HG03060 (cell line): Measurements from ENCODE around the gene C1QTNF1.
"Not testable (repeated sequence)": the region's sequence is repeated elsewhere in the genome, so short reads cannot be mapped to it uniquely, and the experiment has no call there.

Experiments used
- ATAC-seq: cut with Tn5 transposase; IDR thresholded peaks from one replicate; pipeline ENCODE4 v1.9.1; 2021; ENCODE audit warnings: low read depth, moderate number of reproducible peaks; ENCODE audit not compliant: unreplicated experiment

C1QTNF1 gene

DNA sequence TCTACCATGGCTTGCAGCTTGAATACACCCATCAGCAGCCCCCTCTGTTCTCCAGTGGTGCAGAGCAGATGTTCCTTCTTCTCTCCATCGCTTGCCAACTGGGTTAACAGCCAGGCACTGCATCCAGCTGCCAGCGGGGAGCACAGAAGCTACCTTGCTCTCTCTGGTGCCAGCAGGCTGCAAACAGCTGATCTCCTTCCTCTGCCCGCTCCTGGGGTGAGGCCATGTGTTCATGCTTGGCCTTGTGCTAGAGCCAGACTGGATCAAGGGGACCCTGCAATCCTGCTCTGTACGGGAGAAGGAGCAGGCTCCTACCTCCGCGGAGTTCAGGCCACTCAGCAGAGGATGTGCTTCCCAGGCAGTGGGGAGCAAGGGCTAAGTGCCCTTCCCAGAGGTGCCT is 26.6 kb downstream of the C1QTNF1 start:
- no peak for ATAC-seq

DNA sequence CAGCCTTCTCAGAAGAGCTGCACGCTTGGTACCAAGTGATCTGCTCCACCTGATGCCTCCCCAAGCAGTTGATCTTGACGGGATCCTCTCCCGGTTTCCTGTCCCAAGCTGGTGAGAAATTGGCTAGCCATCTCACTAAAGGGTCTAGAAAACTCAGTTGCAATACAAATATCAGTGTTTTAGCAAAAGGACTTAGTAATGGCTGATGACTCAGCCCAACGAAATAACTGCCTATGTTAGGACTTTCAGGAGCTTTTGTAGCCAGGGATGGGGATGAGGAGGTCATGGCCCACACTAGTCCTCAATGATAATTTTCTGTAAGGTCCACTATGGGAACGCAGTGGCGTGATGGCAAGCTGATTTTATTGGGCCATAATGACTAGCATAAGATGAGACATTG is 27.3 kb downstream of the C1QTNF1 start:
- no peak for ATAC-seq

DNA sequence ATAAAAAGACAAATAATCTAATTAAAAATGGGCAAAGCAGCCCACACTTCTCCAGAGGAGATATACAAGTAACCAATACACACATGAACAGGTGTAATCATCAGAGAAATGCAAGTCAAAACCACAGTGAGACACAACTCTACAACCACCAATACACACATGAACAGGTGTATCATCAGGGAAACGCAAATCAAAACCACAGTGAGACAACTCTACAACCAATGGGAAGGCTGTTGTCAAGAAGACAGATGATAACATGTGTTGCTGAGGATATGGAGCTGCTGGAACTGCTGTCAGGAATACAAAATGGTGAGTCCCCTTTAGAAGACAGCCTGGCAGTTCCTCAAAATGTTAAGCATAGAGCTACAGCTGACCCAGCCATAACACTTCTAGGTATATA is 28.2 kb downstream of the C1QTNF1 start:
- ATAC-seq, result no peak

DNA sequence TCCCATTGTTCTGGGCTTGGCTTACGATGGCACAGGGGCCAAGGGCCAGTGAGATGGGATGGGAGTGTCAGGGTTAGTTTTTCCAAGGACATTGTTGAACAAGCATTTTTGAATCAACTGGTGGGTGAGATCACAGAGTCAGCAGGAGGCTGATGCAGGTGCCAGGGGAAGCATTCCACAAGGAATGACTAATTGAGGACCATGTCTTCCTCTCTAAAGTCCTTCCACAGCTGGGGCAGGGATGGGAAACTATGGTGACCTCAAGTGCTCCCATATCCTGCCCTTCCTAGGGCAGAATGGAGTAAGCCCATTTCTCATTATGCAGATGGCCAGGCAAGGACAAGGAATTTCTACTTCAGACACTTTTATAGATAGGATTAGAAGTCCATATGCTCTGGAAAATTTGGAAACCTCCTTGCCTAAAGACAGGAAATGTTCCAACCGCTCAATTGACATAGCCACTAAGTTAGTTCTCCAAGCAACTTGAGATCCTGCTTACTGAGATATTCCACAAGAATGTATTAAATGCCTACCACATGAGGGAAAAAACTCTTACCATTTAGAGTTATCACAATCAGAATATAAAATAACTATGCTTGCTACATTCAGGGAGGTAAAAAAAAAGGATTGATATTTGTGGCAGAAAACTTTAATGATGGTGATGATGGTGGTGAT is 29.4 kb downstream of the C1QTNF1 start:
- ATAC-seq, result no peak

DNA sequence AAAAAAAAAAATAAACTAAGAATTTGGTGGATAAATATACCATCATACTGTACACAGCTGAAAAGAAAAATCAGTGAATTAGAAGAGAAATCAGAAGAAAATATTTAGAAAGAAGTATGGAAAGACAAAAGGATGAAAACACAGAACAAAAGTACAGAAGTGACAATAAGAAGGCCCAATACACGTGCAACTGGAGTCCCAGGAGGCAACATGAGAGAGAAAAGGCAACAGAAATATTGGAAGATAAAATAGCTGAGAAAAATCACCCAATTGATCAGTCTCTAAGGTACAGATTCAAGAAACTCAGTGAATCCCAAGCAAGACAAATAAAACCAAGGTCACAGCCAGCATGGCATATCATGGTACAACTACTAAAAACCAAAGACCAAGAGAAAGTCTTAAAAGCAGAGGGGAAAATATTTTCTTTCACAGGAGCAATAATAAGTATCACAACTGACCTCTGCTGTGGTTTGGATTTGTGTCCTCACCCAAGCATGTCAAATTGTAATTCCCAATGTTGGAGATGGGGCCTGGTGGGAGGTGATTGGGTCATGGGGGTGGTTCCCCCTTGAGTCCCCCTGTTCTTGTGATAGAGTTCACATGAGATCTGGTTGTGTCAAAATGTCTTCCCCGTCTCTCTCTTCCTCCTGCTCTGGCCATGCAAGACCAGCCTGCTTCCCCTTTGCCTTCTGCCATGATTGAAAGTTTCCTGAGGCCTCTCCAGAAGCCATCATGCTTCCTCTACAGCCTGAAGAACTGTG is 30.4 kb downstream of the C1QTNF1 start:
- ATAC-seq, result no peak

DNA sequence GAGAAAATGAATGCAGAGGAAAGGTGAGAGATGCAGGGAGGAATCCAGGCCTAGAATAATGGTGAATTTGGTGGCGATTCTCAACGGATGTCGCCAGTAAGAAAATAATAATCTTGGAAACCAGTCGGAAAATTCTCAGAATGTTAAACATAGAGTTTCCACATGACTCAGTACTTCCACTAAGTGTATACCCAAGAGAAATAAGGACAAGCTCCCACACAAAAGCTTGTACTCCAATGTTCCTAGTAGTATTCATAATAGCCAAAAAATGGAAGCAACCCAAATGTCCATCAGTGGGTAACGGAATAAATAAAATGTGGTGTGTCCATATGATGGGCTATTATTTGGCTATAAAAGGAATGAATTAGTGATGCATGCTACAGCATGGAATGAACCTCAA is 31.2 kb downstream of the C1QTNF1 start:
- ATAC-seq, result no peak

DNA sequence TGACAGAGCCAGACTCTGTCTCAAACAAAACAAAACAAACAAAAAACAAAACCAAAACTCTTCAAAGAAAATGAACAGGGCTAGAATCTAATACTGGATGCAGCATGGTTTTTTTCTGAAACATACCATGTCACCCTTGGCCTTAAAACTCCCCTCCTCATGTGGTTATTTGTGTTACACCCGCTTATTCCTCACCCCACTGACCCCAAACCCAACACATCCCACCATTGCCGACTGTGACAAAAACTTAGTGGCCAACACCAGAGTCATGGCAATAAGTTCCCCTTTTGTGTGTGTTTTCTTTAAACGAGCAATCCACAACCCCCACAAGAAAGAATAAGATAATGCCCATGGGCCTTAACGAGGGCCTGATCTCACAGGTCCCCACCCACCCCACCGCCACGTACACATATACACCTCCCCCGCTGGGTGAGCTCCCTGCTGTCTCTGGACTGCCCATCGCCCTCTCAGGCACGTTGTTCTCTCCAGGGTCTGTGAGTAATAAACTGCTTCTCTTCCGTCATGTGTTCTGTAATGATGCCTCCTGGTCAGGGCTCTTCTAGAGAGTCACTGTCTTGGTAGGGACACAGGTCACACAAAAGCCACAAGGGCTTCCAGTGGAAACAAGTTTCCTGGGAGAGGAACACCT is 33.9 kb downstream of the C1QTNF1 start:
- no peak for ATAC-seq

DNA sequence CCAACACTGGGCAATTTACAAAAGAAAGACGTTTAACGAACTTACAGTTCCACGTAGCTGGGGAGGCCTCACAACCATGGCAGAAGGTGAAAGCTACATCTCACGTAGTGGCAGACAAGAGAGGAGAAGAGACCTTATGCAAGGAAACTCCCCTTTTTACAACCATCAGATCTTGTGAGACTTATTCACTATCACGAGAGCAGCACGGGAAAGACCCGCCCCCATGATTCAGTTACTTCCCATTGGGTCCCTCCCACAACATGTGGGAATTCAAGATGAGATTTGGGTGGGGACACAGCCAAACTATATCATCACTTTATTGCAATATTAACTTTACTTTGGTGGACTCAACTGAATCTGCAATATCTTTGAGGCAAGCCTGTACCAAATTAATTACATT is 38.7 kb downstream of the C1QTNF1 start:
- ATAC-seq, result no peak

DNA sequence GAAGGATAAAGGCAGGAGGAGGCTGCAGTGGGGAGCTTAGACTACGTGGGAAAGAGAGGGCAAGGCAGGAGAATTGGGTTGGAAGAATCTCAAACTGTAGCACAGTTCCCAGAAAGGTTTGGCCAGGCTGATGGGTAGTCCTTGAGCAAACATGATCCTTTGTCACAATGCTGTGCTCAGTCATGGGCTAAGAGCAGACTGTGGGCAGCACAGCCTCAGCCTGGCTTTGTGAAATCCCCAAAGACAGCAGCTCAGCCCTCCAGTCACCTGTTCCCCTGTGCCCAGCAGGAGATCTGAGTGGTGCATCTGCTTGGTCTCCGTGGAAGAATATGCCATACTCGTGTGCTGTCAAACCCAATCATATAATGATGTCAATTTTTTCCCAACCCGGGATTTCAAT is 40.1 kb downstream of the C1QTNF1 start:
- ATAC-seq, result no peak

DNA sequence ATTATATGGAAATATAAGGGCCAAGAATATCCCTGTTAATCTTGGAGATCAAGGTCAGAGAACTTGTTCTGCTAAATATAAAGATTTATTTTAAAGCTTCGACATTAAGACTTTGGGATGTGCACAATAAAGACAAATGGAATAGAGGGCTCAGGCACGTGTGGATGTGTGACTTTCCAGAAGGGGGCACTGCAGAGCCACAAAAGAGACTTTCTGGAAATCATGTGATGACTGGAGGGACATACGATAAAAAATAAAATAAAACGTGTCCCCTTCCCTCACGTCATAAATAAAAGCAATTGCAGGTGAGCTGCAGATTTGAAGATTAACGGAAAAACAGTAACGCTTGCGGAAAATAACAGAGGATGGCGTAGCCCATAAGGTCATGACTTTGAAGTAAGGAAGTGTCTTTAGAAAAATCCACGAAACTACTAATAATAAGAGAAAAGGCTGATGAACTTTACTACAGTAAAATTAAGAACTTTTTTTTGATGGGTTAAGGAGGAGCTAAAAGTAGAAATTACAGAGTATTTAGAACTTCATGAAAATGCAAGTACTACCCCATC is 41.2 kb downstream of the C1QTNF1 start:
- no peak for ATAC-seq

DNA sequence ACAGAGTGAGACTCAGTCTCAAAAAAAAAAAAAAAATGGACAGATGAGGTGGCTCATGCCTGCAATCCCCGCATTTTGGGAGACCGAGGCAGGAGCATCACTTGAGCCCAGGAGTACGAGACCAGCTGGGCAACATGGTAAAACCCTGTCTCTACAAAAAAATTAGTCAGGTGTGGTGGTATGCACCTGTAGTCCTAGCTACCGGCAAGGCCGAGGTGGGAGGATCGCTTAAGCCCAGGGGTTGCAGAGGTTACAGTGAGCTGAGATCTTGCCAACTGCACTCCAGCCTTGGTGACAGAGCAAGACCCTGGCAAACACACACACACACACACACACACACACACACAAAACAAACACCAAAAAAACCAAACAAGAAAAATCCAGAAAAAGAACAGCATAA is 43.0 kb downstream of the C1QTNF1 start:
- ATAC-seq, result no peak

DNA sequence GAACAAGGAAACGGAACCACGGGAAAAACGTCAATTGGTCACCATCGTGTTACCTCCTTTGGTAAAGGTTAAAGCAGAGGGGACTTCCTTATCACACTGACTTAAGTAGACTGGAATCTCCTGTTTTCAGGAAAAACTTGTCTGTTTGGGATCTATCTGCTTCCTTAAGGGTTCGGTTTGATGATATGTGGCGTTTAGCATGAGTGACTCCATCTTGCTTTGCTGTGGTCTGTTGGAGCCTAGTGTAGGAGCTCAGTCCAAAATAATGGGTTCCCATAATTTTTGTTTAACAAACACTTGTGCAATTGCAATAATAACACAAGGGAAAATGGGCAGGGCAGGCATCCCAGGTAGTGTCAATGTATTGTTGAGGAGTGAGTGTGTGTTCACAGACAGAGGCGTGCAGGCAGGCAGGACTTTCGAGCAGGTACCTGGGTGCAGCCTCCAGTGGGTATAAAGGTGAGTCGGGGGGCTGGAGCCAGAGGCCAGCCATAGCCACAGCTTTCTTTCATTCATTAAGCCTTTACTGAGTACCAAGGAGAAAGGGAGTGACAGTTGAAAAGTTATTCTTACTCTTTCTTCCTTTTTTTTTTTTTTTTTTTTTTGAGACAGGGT is 46.4 kb downstream of the C1QTNF1 start:
- no peak for ATAC-seq

DNA sequence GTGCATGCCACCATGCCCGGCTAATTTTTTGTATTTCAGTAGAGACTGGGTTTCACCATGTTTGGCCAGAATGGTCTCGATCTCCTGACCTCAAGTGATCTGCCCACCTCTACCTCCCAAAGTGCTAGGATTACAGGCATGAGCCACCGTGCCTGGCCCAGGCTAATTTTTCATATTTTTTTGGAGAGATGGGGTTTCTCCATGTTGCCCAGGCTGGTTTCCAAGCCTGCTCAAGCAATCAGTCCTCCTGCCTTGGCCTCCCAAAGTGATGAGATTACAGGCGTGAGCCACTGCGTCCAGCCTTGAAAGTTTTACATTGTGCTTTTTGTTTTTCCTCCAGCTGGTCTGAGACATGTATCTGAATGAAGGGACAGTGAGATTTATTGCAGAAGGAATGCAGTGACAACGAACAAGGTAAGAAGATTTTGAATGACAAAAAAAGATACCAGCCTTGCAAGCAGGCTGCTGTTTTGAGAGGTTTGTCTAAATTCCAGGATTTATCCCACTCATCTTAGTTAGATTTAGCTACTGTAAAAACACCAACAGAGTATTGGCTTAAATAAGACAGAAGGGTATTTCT is 47.3 kb downstream of the C1QTNF1 start:
- no peak for ATAC-seq

DNA sequence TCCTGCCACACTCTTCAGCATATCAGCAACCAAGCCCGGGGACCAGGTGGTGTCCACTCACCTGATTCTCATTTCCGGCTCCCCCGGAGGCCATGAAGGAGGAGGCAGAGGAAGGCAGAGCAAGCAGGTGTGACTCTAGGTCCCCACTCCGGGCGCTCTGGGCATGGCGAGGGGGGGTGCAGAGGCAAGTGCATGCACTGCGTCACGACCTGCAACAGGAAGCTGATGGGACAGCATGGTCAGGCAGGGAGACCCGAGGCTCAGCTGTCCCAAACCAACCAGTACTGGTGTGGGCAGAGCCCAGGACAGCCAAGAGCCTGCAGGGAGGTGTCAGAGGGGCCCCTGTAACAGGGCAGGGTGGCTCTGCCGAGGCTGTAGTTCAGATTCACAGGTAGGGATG is 48.6 kb downstream of the C1QTNF1 start:
- no peak for ATAC-seq

DNA sequence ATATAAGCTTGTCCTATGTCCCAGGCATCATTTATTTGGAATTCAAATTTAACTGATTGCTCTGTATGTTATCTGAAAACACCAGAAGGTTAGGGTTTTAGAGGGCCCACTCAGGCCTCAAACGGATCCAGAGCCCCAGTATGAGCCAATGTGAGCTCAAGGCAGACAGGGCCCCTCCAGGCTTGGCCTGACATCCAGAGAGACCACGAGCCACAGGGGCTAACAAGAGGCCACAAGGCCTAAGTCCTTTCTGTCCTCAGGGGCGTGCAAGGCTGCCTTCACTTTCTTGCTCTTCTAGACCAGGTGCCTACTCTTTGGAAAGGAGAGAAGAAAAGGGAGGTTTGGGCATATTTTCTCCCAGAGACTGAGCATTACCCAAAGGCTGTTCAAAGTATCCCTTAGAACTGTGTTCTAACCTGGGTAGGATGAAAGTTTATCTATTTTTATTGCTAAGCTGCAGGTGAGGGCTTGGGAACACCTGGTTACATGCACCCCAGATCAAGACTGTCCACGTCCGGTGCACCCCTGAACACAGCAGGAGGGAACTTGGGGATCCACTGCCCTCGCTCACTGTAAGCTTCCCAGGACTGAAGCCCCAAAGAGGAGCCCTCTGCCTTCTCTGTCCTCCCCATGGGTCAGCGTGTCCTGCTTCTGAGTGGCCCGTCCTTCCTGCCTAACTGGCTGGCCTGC is 49.2 kb downstream of the C1QTNF1 start:
- ATAC-seq, result no peak

DNA sequence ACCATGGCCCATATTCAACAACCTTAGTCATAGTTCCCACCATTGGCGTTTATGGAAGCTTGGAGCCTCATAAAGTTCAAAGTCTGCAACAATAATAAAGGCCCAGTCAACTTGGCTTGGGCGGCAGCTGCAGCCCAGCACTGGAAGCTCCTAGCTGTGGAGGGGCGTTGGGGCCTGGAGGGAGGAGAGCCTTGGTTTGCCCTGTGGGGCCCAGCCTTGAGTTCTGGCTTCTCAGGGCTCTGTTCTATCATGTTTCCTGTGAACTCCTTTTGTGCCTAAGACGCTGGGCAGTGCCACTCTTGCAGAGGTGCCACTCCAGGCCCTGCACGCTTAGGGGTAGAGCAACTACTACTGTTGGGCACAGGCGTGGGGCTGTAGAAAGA is 49.7 kb downstream of the C1QTNF1 start:
- ATAC-seq, result no peak

DNA sequence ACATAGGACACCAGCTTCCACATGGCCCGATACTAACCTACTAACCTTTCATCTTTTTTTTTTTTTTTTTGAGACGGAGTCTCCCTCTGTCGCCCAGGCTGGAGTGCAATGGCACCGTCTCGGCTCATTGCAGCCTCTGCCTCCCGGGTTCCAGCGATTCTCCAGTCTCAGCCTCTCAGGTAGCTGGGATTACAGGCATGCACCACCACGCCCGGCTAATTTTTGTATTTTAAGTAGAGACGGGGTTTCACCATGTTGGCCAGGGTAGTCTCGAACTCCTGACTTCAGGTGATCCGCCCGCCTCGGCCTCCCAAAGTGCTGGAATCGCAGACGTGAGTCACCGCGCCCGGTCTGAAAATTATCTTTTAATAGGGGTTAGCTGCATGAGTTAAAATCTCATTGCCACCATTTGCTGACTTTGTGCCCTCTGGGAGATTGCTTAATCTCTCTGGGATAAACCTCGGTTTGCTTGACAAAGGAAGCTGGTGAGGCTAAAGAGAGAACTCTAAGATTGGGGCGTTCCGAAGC is 50.2 kb downstream of the C1QTNF1 start:
- ATAC-seq, result not testable (repeated sequence)

DNA sequence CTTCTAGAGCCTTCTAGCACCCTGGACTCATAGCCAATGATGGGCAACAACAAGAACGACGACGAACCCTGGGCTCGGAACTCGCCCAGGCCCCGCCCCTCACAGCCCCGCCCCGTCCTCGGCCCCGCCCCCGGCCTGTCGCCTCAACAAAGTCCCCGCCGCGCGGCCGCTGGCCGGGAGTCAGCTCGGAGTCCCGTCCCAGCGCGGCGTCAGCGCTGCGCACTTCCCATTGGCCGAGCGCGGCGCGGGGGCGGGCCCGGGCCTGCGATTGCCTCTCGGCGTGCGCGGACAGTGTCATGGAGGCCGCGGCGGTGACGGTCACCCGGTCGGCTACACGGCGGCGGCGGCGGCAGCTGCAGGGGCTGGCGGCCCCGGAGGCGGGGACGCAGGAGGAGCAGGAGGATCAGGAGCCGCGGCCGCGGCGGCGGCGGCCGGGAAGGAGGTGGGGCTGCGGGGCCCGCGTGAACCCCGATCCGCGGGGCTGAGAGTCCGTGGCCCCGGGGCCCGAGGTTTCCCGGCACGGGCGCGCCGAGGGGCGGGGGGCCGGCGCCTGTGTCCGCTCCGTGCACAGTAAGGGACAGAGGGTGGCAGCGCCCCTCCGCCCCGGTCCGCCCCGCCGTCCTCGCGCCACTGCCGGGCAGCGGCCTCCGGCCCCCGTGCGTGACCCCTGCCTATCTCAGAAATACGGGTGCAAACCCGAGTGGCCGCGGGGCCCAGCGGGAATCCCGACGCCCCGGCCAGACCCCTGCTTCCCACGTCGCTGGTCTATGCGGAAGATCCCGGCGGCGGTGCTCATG is 50.9 kb downstream of the C1QTNF1 start, which contains the start of gene ENGASE:
ENGASE (plus strand) TSS at position 176 of the 797 bp plus-strand sequence; CDS start at position 297, 121 bp downstream.
- no peak for ATAC-seq

DNA sequence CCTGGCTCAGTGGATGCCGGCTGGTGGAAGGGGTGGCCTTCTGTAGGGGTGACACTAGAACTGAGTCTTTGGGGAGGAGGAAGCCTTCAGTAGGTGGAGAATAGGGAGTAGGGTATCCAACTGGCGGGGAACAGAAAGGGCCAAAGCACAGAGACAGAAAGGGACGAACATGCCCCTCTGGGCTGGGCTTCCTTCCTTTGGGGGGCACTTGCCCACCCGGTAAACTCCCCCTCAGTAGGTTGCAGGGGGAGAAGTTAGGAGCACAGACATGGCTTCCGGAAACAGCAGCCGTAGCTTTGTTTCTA is 51.4 kb downstream of the C1QTNF1 start:
- no peak for ATAC-seq
